Neuron (in vitro differentiated cells): ENCODE measurements around the gene BIRC3.
A peak's percentile ranks its signal among the peaks of the same experiment; 100 is the strongest.
"Not testable (repeated sequence)": the region's sequence is repeated elsewhere in the genome, so short reads cannot be mapped to it uniquely, and the experiment has no call there.

Experiments used
- H2AFZ ChIP-seq: one replicate; pipeline ENCODE4 v1.6.1; 2013; ENCODE audit warnings: low read depth, mild to moderate bottlenecking, inconsistent platforms, low read length, moderate library complexity
- H3K27me3 ChIP-seq: one replicate; pipeline ENCODE4 v1.6.1; 2013; ENCODE audit warnings: low read length; ENCODE audit not compliant: insufficient read depth
- H3K36me3 ChIP-seq: one replicate; pipeline ENCODE4 v1.6.1; 2013; ENCODE audit warnings: low read length; ENCODE audit not compliant: insufficient read depth
- H3K4me1 ChIP-seq: one replicate; pipeline ENCODE4 v1.6.1; 2013; ENCODE audit warnings: low read length; ENCODE audit not compliant: insufficient read depth
- H3K4me3 ChIP-seq: 2 replicates; pipeline ENCODE4 v1.5.1; 2013; ENCODE audit warnings: mild to moderate bottlenecking, low read length, moderate library complexity
- H3K9me3 ChIP-seq: one replicate; pipeline ENCODE4 v1.6.1; 2013; ENCODE audit warnings: low read length

The BIRC3 gene

GRCh38 chr11:102284008-102284407 is 33.3 kb upstream of the BIRC3 start:
- no peak overlapping the region for H3K4me3 ChIP-seq
- no peak overlapping the region for H2AFZ ChIP-seq
- no peaks in the 10 kb centered on the region for H3K36me3 ChIP-seq
- no peaks in the 10 kb centered on the region for H3K9me3 ChIP-seq
- no peaks in the 10 kb centered on the region for H3K27me3 ChIP-seq
- peaks cover 15% of the 10 kb centered on the region for H3K4me1 ChIP-seq

- no peaks in the 10 kb centered on the region for H3K27me3 ChIP-seq
- H3K4me1 ChIP-seq = no peaks in the 10 kb centered on the region
- no peak overlapping the region for H2AFZ ChIP-seq
- no peaks in the 10 kb centered on the region for H3K36me3 ChIP-seq
- no peaks in the 10 kb centered on the region for H3K9me3 ChIP-seq
- no peak overlapping the region for H3K4me3 ChIP-seq
Measured at GRCh38 chr11:102286292-102286691, 31.0 kb upstream of the BIRC3 start.

- Histone ChIP-seq H2AFZ (peak overlapping the region; percentile 48), H3K9me3 (no peaks in the 10 kb centered on the region), H3K4me1 (no peaks in the 10 kb centered on the region), H3K36me3 (no peaks in the 10 kb centered on the region), H3K4me3 (no peak overlapping the region), H3K27me3 (no peaks in the 10 kb centered on the region)
Measured at GRCh38 chr11:102287964-102288724, 29.1 kb upstream of the BIRC3 start.

- no peak overlapping the region for H3K4me3 ChIP-seq
- no peaks in the 10 kb centered on the region for H3K9me3 ChIP-seq
- H3K27me3 ChIP-seq = no peaks in the 10 kb centered on the region
- H3K4me1 ChIP-seq = no peaks in the 10 kb centered on the region
- H3K36me3 ChIP-seq = no peaks in the 10 kb centered on the region
- no peak overlapping the region for H2AFZ ChIP-seq
Measured at GRCh38 chr11:102288725-102289083, 28.6 kb upstream of the BIRC3 start.

- no peaks in the 10 kb centered on the region for H3K27me3 ChIP-seq
- no peak overlapping the region for H2AFZ ChIP-seq
- no peaks in the 10 kb centered on the region for H3K36me3 ChIP-seq
- H3K9me3 ChIP-seq = no peaks in the 10 kb centered on the region
- no peak overlapping the region for H3K4me3 ChIP-seq
- H3K4me1 ChIP-seq = no peaks in the 10 kb centered on the region
Measured at GRCh38 chr11:102289592-102289991, 27.7 kb upstream of the BIRC3 start.

GRCh38 chr11:102291831-102292230 is 25.5 kb upstream of the BIRC3 start:
- Histone ChIP-seq H2AFZ (no peak overlapping the region), H3K4me1 (no peaks in the 10 kb centered on the region), H3K36me3 (no peaks in the 10 kb centered on the region), H3K27me3 (no peaks in the 10 kb centered on the region), H3K9me3 (no peaks in the 10 kb centered on the region), H3K4me3 (no peak overlapping the region)

- Histone ChIP-seq H3K27me3 (no peaks in the 10 kb centered on the region), H3K4me3 (no peak overlapping the region), H3K4me1 (no peaks in the 10 kb centered on the region), H3K9me3 (no peaks in the 10 kb centered on the region), H3K36me3 (no peaks in the 10 kb centered on the region), H2AFZ (no peak overlapping the region)
Measured at GRCh38 chr11:102292933-102293332, 24.4 kb upstream of the BIRC3 start.

- H3K36me3 ChIP-seq = no peaks in the 10 kb centered on the region
- H3K4me1 ChIP-seq = no peaks in the 10 kb centered on the region
Measured at GRCh38 chr11:102293873-102294601, 23.2 kb upstream of the BIRC3 start.

GRCh38 chr11:102295045-102295444 is 22.2 kb upstream of the BIRC3 start:
- no peak overlapping the region for H3K4me3 ChIP-seq
- H3K27me3 ChIP-seq = no peaks in the 10 kb centered on the region
- H2AFZ ChIP-seq = no peak overlapping the region
- no peaks in the 10 kb centered on the region for H3K9me3 ChIP-seq
- no peaks in the 10 kb centered on the region for H3K36me3 ChIP-seq
- H3K4me1 ChIP-seq = no peaks in the 10 kb centered on the region

More at GRCh38 chr11:102293873-102294601, 23.2 kb upstream of the BIRC3 start:
- Histone ChIP-seq H3K9me3 (no peaks in the 10 kb centered on the region), H3K4me3 (no peak overlapping the region), H3K27me3 (no peaks in the 10 kb centered on the region), H2AFZ (no peak overlapping the region)

- not testable (repeated sequence) for H3K4me3 ChIP-seq, H2AFZ ChIP-seq, H3K4me1 ChIP-seq, H3K36me3 ChIP-seq, H3K27me3 ChIP-seq, H3K9me3 ChIP-seq
Measured at GRCh38 chr11:102296757-102297156, 20.5 kb upstream of the BIRC3 start.

- H3K9me3 ChIP-seq, H2AFZ ChIP-seq, H3K4me3 ChIP-seq, H3K36me3 ChIP-seq, H3K27me3 ChIP-seq, H3K4me1 ChIP-seq: not testable (repeated sequence)
Measured at GRCh38 chr11:102300837-102301236, 16.4 kb upstream of the BIRC3 start.

- H3K4me3 ChIP-seq = no peak overlapping the region
- H3K36me3 ChIP-seq = no peaks in the 10 kb centered on the region
- H3K4me1 ChIP-seq = no peaks in the 10 kb centered on the region
- no peak overlapping the region for H2AFZ ChIP-seq
- no peaks in the 10 kb centered on the region for H3K9me3 ChIP-seq
- H3K27me3 ChIP-seq = no peaks in the 10 kb centered on the region
Measured at GRCh38 chr11:102302241-102302640, 15.0 kb upstream of the BIRC3 start.

- Histone ChIP-seq H3K4me1 (no peaks in the 10 kb centered on the region), H3K27me3 (no peaks in the 10 kb centered on the region), H3K36me3 (no peaks in the 10 kb centered on the region), H2AFZ (no peak overlapping the region), H3K9me3 (no peaks in the 10 kb centered on the region), H3K4me3 (no peak overlapping the region)
Measured at GRCh38 chr11:102304686-102305085, 12.6 kb upstream of the BIRC3 start.
